Measurements from ENCODE around the gene TNFRSF21.

The TNFRSF21 gene

GRCh38 chr6:47256361-47256760, 53.3 kb downstream of the TNFRSF21 start:
- H3K27ac ChIP-seq, result peak overlapping the region; percentile 47
- no peak for DNase-seq (ENCODE audit: low read depth, low spot score)

DNA sequence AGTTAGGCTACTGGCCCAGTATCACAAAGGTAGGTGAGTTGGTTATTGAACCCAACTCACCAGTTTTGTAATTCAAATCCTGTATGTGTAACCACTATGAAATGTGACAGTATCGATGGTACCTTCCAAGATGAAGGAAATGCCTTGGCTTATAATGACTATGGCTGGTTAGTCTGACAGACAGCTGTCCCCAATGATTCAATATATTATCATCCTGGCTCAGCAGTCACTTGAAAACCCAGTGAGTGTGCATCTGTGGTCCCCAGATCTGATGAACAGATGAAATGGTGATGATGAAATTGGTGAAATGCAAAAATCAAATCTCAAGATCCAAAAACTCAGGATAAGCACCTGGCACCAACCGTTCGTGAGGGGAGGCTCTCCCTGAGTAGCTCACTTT, 54.8 kb downstream of the TNFRSF21 start:
- H3K27ac ChIP-seq, result peak overlapping the region; percentile 47
- no peak for DNase-seq (ENCODE audit: low read depth, low spot score)

GRCh38 chr6:47254051-47254450, 55.7 kb downstream of the TNFRSF21 start:
- peak overlapping the region; percentile 47 for H3K27ac ChIP-seq
- DNase-seq (ENCODE audit: low read depth, low spot score), result no peak

GRCh38 chr6:47253136-47253535, 56.6 kb downstream of the TNFRSF21 start:
- DNase-seq (ENCODE audit: low read depth, low spot score), result no peak
- H3K27ac ChIP-seq, result no peak overlapping the region

DNA sequence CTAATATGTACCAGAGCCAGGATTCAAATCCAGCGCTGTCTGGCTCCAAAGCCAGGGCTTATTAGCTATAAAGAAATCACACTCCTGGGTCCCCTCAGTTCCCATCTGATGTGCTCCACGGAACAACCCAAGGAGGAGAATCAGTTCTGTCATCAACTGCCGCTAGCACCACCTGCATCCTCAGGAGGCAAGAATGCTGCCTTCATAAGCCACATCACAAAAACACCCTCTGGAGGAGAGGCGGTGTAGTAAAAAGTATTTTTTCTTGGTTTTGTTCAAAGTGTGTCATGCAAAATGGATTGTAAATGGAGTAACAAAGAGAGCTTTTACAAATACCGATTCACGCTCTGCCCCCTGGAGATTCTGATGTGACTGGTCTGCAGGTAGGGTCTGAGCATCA, 57.1 kb downstream of the TNFRSF21 start:
- DNase-seq (ENCODE audit: low read depth, low spot score), result no peak
- H3K27ac ChIP-seq, result no peak overlapping the region

DNA sequence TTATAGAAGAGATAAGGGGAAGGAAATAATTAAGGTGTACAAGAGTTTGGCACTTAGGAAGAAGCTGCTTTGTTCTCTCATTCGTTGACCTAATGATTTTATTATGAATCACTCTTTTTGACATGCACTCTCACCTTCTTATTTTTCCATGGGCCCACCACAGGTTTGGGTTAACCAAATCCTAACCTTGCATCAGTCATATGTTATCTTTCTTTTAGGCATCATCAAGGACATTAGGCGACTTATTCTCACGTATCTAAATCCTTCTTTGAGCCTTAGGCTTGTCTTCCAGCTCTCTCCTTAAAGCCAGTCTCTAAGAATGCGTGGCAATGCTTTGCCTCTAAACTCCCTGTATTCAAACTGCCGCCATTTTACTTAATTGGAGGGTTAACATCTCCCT, 58.3 kb downstream of the TNFRSF21 start:
- no peak overlapping the region for H3K27ac ChIP-seq
- DNase-seq (ENCODE audit: low read depth, low spot score), result no peak

DNA sequence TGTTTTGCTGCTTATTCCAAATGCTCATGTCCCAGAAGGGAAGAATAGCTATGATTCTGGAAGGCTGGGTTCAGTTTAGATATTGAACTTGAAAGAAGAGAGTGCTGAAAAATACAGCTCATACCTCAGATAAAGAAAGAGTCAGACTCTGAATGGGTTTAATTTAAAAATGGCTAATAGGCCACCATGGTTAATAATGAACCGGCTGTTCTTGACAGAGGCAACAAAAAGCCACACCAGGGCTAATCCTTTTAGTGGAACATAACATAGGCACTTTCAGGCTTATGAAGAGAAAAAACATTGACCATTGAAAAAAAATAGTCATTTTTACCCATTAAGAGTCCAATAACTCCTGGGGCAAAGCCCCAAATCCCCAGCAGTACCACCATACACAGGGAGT, 59.4 kb downstream of the TNFRSF21 start:
- no peak for DNase-seq (ENCODE audit: low read depth, low spot score)
- no peak overlapping the region for H3K27ac ChIP-seq

DNA sequence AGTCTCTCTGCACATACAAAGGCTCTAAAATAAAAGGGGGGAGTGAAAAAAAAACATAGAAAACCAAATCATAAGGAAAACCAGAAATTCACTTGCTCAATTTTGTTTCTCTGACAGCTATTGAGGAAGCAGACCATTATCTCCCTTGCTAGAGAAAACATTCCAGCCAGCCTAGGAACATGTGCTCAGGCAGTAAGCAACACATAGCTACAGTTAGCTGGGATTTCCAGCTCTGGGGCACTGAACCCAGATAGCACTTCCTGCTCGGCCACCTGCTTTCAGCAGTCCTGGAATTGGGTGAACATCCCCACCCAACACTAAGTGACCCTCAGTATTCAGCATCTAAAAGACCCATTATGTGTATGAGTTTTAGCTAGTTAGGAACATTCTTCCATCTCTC, 61.3 kb downstream of the TNFRSF21 start:
- H3K27ac ChIP-seq, result no peak overlapping the region
- DNase-seq (ENCODE audit: low read depth, low spot score), result no peak

DNA sequence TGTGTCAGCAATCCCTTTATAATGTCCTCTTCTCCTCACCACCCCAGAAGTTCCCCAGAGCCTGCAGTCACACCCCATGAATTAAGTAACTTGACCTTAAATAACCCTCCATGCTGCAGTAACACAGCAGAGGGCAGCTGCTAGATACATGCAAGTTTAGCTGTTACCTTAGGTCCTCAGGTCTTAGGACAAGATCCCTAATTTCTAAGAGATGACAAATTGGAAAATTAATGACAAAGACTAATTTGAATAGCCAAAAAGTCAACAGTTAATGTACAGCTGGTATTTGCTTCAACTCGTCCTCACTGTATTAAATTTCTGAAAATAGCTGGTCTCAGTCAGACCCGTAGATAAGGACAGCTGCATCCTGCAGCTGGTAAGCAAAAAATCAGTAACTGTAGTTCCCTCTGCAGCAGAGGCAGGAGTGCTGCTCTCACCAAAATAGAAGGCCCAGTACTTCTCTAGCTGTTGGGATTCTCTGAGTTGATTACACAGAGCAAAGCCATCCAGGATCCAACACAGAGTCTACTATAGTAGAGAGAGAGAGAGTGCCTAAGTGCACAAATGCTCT, 62.4 kb downstream of the TNFRSF21 start:
- no peak for DNase-seq (ENCODE audit: low read depth, low spot score)

GRCh38 chr6:47246551-47246950, 63.2 kb downstream of the TNFRSF21 start:
- DNase-seq (ENCODE audit: low read depth, low spot score), result no peak
- H3K27ac ChIP-seq, result no peak overlapping the region

More for the DNA sequence above, 62.4 kb downstream of the TNFRSF21 start:
- peak overlapping the region; percentile 15 for H3K27ac ChIP-seq

DNA sequence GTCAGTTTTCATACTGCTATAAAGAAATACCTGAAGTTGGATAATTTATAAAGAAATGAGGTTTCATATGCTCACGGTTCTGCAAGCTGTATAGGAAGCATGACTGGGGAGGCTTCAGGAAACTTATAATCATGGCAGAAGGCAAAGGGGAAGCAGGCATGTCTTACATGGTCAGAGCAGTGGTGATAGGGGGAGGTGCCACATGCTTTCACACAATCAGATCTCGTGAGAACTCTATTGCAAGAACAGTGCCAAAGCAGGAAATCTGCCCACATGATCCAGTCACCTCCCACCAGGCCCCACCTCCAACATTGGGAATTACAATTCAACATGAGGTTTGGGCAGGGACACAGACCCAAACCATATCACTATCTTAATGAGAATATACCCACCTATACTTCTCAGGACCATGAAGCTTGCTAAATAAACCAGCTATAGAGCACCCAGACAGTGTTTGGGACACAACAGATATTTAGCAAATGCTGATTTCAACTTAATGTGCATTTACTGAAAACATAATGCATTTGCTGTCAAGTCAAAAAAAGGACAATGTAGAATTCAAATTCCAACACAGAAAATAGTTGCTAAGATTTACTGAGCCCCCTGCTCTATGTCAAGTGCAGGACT, 63.8 kb downstream of the TNFRSF21 start:
- DNase-seq (ENCODE audit: low read depth, low spot score), result no peak
- H3K27ac ChIP-seq, result no peak overlapping the region

- DNase-seq (ENCODE audit: low read depth, low spot score), result peak; percentile 81
- H3K27ac ChIP-seq, result peak overlapping the region; percentile 82
Measured at GRCh38 chr6:47242483-47243386, 67.0 kb downstream of the TNFRSF21 start.

- DNase-seq (ENCODE audit: low read depth, low spot score), result no peak
- peak overlapping the region; percentile 82 for H3K27ac ChIP-seq
Measured at GRCh38 chr6:47241742-47242482, 67.8 kb downstream of the TNFRSF21 start.

GRCh38 chr6:47240277-47240890, 69.3 kb downstream of the TNFRSF21 start:
- no peak overlapping the region for H3K27ac ChIP-seq
- DNase-seq (ENCODE audit: low read depth, low spot score), result no peak

- DNase-seq (ENCODE audit: low read depth, low spot score), result no peak
- no peak overlapping the region for H3K27ac ChIP-seq
Measured at GRCh38 chr6:47239546-47239945, 70.2 kb downstream of the TNFRSF21 start.

GRCh38 chr6:47238456-47238995, 71.2 kb downstream of the TNFRSF21 start:
- H3K27ac ChIP-seq, result no peak overlapping the region
- no peak for DNase-seq (ENCODE audit: low read depth, low spot score)

DNA sequence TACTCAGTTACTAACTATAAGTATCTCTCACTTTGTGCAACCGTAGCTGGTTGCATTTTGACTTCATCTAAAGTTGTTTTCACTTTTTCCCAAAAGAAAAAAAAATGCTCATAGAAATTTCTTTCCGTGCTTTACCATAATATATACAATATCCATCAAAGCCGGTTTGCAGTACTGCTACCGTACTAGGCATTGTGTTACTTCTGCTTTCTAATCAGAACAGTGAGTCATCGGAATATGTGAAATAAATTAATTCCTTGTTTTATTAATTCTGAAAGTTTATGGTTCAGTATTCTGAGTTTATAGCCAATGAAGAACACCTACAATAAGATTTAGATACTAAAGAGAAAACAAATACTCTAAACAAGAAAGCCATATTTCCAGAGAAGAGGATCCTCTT, 72.5 kb downstream of the TNFRSF21 start:
- no peak overlapping the region for H3K27ac ChIP-seq
- no peak for DNase-seq (ENCODE audit: low read depth, low spot score)

DNA sequence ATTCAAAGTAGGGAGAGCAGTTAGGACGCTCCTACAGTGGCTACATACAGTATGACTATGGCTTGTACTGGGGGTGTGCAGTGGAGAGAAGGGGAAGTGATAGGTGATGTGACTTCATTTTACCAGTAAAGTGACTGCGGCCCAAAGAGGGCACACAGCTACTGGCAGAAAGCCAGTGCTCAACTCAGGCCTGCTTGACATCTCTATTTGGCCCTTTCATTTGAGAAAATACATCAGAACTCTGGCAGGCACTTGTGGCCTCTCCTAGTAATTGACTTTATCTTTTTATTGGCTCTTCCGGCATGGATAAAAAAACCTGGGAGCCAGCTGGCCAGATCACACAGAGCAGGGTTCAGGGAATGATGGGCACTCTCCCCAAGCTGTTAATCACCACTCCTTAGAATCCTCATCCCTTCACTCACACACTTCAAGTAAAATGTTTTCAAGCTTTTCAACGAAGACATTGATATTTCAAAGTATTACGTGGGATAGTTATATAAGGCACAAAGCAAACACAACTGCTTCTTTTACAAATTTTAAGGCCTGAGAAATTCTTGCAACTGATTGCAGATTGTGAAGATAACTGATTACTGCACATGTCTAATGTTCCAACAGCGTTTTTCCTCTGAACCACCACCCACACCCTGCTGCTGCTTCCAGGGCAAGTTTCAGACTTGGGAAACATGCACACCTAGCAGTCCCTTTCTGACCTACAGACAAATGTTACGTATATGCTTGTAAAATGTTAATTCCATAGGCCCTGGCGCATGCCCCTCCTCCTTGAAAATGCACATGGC, 73.5 kb downstream of the TNFRSF21 start:
- no peak for DNase-seq (ENCODE audit: low read depth, low spot score)
- H3K27ac ChIP-seq, result no peak overlapping the region

GRCh38 chr6:47235421-47235820, 74.3 kb downstream of the TNFRSF21 start:
- H3K27ac ChIP-seq, result no peak overlapping the region
- no peak for DNase-seq (ENCODE audit: low read depth, low spot score)

Data from epithelial cell of prostate (primary cell).